PC-9 (cell line): ENCODE results near the gene ABCA12. TPM values are rescaled to one million over a fixed set of nuclear protein-coding genes. Genes with fewer than 3 reads are reported as not detected.
A peak's percentile ranks its signal among the peaks of the same experiment; 100 is the strongest.

Source experiments
- BruUV-seq: library from RNA; stranded (reverse); fragments of 400-500 nt; replicated peaks from 2 replicates; lab custom pipeline; 2021; lab: Mats Ljungman, UMichigan
- CTCF ChIA-PET: fragments of 300-600 bp; sonication (Branson Sonifier 250); formaldehyde crosslinking; loops from one replicate; lab custom pipeline; 2022; ENCODE audit warnings: antibody characterized with exemption; lab: Charles Lee
- POLR2A ChIA-PET: fragments of 300-600 bp; sonication (Branson Sonifier 250); formaldehyde crosslinking; loops from one replicate; lab custom pipeline; 2022; ENCODE audit warnings: antibody characterized with exemption; ENCODE audit not compliant: unreplicated experiment; lab: Charles Lee
- DNase-seq, 2 experiments: peaks; one replicate each; pipeline versions ENCODE4 v3.0.0 to v3.0.0-alpha.2; 2015 to 2022; ENCODE audit warnings: mixed read lengths in 1 of 2
- H2AFZ ChIP-seq: fragments of 200-600 bp; sonication (generic); 2 replicates; pipeline ENCODE4 v1.8.1; 2017; ENCODE audit warnings: antibody characterized with exemption
- H3F3A ChIP-seq: fragments of 200-600 bp; sonication (generic); 2 replicates; pipeline ENCODE4 v1.8.1; 2017; ENCODE audit warnings: antibody characterized with exemption, mild to moderate bottlenecking, low read depth; ENCODE audit not compliant: insufficient read depth
- H3K27ac ChIP-seq: fragments of 200-600 bp; sonication (generic); 2 replicates; pipeline ENCODE4 v1.6.1; 2016; ENCODE audit warnings: mixed run types
- H3K27me3 ChIP-seq: fragments of 200-600 bp; sonication (generic); 2 replicates; pipeline ENCODE4 v1.6.1; 2016; ENCODE audit warnings: low read depth, mixed run types; ENCODE audit not compliant: insufficient read depth
- H3K36me3 ChIP-seq: fragments of 200-600 bp; sonication (generic); 2 replicates; pipeline ENCODE4 v1.6.1; 2016; ENCODE audit warnings: low read depth, mixed run types
- H3K4me1 ChIP-seq: fragments of 200-600 bp; sonication (generic); replicated peaks from 2 replicates; pipeline ENCODE4 v1.6.1; 2016; ENCODE audit warnings: mixed run types; ENCODE audit not compliant: insufficient read depth
- H3K4me2 ChIP-seq: fragments of 200-600 bp; sonication (generic); 2 replicates; pipeline ENCODE4 v1.6.1; 2017; ENCODE audit warnings: mixed run types
- H3K4me3 ChIP-seq: fragments of 200-600 bp; sonication (generic); 2 replicates; pipeline ENCODE4 v1.6.1; 2016; ENCODE audit warnings: mixed run types
- H3K79me2 ChIP-seq: fragments of 200-600 bp; sonication (generic); 2 replicates; pipeline ENCODE4 v1.6.1; 2017; ENCODE audit warnings: low read depth, mixed run types
- H3K9me2 ChIP-seq: fragments of 200-600 bp; sonication (generic); 2 replicates; pipeline ENCODE4 v1.8.1; 2017; ENCODE audit warnings: mild to moderate bottlenecking; ENCODE audit not compliant: insufficient read depth
- H3K9me3 ChIP-seq: fragments of 200-600 bp; sonication (generic); 2 replicates; pipeline ENCODE4 v1.8.1; 2016; ENCODE audit warnings: low read depth; ENCODE audit not compliant: insufficient read depth
- H4K20me1 ChIP-seq: fragments of 200-600 bp; sonication (generic); 2 replicates; pipeline ENCODE4 v1.8.1; 2017; ENCODE audit not compliant: insufficient read depth
- CTCF ChIP-seq: fragments of 200-600 bp; sonication (generic); conservative IDR thresholded peaks from 2 replicates; pipeline ENCODE4 v1.6.1; 2017; ENCODE audit warnings: mixed run types, antibody characterized with exemption, mild to moderate bottlenecking, moderate library complexity
- EZH2 ChIP-seq: fragments of 200-600 bp; sonication (generic); IDR thresholded peaks from 2 replicates; pipeline ENCODE4 v1.8.0; 2017; ENCODE audit warnings: antibody characterized with exemption, low read depth
- intact Hi-C: fragments of 100-400 bp; cut with micrococcal nuclease; formaldehyde crosslinking; loops from one replicate; pipeline ENCODE4 v1.10.0; 2022; ENCODE audit not compliant: unreplicated experiment
- total RNA-seq: library from RNA; stranded (reverse); gene quantifications from 2 replicates; pipeline ENCODE4 v1.2.3, GENCODE V29; 2021

ABCA12 gene
- total RNA-seq, 1 experiment from 2014 or later: 2.0 TPM

- H2AFZ ChIP-seq: no peak overlapping the region
- H3K9me3 ChIP-seq: no peaks in the 10 kb centered on the region
- no peaks in the 10 kb centered on the region for H3K27me3 ChIP-seq
- no peak overlapping the region for H3K4me3 ChIP-seq
- peak overlapping the region; percentile 6; the same call in 1 of the 2 replicates for H3K4me2 ChIP-seq
- peak in 1 of 2 experiments; percentile 24 for DNase-seq
- H3K79me2 ChIP-seq: no peaks in the 10 kb centered on the region
- H3K27ac ChIP-seq: no peak overlapping the region
- ChIA-PET CTCF (no interaction called here), POLR2A (no interaction called here)
- no peaks in the 10 kb centered on the region for H3K4me1 ChIP-seq
- no peaks in the 10 kb centered on the region for H4K20me1 ChIP-seq
- H3K36me3 ChIP-seq: no peaks in the 10 kb centered on the region
- no peaks in the 10 kb centered on the region for H3K9me2 ChIP-seq
- no peaks in the 10 kb centered on the region; the same call in 1 of the 2 replicates for H3F3A ChIP-seq
- no TSS peak for BruUV-seq
- TF ChIP-seq CTCF (peak; percentile 89), EZH2 (no peak)
- intact Hi-C loops: loop anchor here (1.0 kb wide), 1 partner anchor 1196 kb away; no protein-coding TSS in a partner anchor
Observed at GRCh38 chr2:215002500-215002899, 135.9 kb downstream of the ABCA12 start.

GRCh38 chr2:215000721-215001120, 137.7 kb downstream of the ABCA12 start:
- TF ChIP-seq CTCF (no peak), EZH2 (no peak)
- no peaks in the 10 kb centered on the region for H3K79me2 ChIP-seq
- H3K9me2 ChIP-seq: no peaks in the 10 kb centered on the region
- ChIA-PET POLR2A (no interaction called here), CTCF (interaction anchor here (0.6 kb wide), 1 partner anchor 850 kb away, joined by 3 read pairs; no protein-coding TSS in a partner anchor)
- intact Hi-C loops: no loop called here
- H3K4me3 ChIP-seq: no peak overlapping the region
- H3F3A ChIP-seq: no peaks in the 10 kb centered on the region; the same call in 1 of the 2 replicates
- no peaks in the 10 kb centered on the region for H3K27me3 ChIP-seq
- no peak for DNase-seq
- no peaks in the 10 kb centered on the region for H3K9me3 ChIP-seq
- no peak overlapping the region for H3K4me2 ChIP-seq
- no peak overlapping the region for H2AFZ ChIP-seq
- H3K27ac ChIP-seq: no peak overlapping the region
- H3K36me3 ChIP-seq: no peaks in the 10 kb centered on the region
- BruUV-seq: no TSS peak
- H4K20me1 ChIP-seq: no peaks in the 10 kb centered on the region
- no peaks in the 10 kb centered on the region for H3K4me1 ChIP-seq

GRCh38 chr2:214995926-214996670, 142.3 kb downstream of the ABCA12 start:
- POLR2A ChIA-PET: interaction anchor here (0.9 kb wide), 1 partner anchor 11 kb away, joined by 7 read pairs; no protein-coding TSS in a partner anchor
- no peaks in the 10 kb centered on the region for H3K36me3 ChIP-seq
- intact Hi-C loops: no loop called here

More at GRCh38 chr2:214995926-214996670, 142.3 kb downstream of the ABCA12 start:
- Histone ChIP-seq H3K4me3 (no peak overlapping the region), H3K4me1 (no peaks in the 10 kb centered on the region), H3K79me2 (no peaks in the 10 kb centered on the region), H3K27ac (no peak overlapping the region), H2AFZ (no peak overlapping the region), H3F3A (no peaks in the 10 kb centered on the region), H3K9me2 (0 out of 2 replicates have a peak, but pooled peaks cover 3% of the 10 kb centered on the region), H4K20me1 (no peaks in the 10 kb centered on the region), H3K27me3 (no peaks in the 10 kb centered on the region), H3K4me2 (no peak overlapping the region), H3K9me3 (no peaks in the 10 kb centered on the region)
- no TSS peak for BruUV-seq
- CTCF ChIA-PET: interaction anchor here (0.5 kb wide), 1 partner anchor 458 kb away, joined by 3 read pairs; no protein-coding TSS in a partner anchor
- no peak for DNase-seq
- TF ChIP-seq CTCF (no peak), EZH2 (no peak)
